Stimulated activated CD4-positive, alpha-beta T cell treated with anti-CD3 and anti-CD28 coated beads, Interleukin-2, amount 100 ng/mL, for 4 hours (primary cell): ENCODE results near the gene EEF1E1.
A peak's percentile ranks its signal among the peaks of the same experiment; 100 is the strongest.

ENCODE experiments used
- DNase-seq: peaks from one replicate; pipeline ENCODE4 v3.0.0-alpha.2; 2020; ENCODE audit warnings: low read depth

Gene EEF1E1

DNA sequence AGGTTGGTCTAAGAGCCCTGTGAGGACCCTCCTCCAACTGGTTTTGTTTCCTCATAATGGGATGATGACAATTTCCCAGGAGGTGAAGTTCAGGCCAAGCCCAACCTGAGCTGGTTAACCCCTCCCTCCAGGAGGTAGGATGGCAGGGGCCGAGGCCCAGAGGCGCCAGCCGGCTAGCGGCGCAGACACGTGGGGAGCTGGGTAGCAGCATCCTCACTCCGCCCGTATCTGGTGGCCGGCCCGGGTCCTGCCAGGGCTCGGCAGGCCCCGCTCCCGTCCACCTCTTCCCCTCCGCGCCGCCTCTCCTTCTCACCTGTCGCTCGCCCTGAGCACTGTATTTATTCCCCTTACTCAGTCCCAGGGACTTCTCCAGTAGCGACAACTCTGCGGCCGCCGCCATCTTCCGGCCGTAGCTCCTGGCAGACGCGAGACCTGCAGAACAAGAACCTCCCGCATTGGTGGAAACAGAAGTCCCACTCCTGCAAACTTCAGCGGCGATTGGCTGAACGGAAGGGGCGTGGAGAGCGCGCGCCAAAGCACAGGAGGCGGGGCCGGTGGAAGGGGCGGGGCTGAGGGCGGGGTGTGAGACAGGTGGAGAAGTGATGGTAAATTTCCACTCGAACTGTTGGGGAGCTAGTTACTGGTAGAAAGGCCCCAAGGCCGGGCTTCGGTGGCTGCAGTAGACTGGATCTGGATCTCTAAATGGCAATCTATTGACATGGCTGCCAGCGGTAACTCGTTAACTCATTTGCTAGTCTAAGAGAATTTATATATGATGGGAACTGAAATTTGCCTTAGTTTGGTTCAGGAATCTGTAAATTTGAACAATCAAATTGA, at the start of gene EEF1E1:
Gene EEF1E1, minus strand, starts transcription at position 427 of the 837 bp plus-strand sequence. Its CDS starts 27 bp downstream, at position 400.
- DNase-seq = peak; percentile 97

DNA sequence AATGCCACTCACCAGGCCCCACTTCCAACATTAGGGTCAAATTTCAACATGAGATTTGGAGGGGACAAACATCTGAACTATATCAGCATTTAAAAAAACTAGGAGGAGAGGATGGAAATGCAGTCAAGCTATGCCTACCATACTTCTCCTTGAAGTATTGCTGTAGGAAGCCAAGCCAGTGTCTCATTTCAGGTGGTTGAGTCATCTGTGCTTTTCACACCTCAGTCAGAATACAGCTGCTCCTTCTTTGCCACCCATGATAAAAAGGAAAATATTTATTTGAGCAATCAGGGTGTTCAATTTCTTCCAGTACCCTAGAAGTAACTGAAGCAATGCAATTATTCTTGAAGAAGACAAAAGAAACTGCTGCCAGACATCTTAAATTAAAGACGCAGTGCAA, 47.0 kb upstream of the EEF1E1 start:
- DNase-seq = no peak

DNA sequence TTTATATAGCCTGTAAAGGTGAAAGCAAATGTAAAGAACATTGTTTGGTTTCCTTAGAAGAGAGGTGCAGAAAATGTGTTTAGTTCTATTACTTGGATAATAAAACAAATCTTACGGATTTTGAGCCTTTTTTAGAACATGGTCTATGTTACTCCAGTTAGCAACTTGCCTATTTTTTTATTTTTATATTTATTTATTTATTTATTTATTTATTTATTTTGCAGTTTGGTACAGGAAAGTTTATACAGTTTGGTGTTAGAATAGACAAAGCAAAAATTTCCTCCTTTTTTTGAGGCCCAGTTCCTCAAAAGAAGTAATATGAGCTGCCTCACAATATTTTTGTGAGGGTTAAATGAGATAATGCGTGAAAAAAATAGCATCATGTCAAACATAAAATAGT, 41.6 kb upstream of the EEF1E1 start:
- DNase-seq = no peak

DNA sequence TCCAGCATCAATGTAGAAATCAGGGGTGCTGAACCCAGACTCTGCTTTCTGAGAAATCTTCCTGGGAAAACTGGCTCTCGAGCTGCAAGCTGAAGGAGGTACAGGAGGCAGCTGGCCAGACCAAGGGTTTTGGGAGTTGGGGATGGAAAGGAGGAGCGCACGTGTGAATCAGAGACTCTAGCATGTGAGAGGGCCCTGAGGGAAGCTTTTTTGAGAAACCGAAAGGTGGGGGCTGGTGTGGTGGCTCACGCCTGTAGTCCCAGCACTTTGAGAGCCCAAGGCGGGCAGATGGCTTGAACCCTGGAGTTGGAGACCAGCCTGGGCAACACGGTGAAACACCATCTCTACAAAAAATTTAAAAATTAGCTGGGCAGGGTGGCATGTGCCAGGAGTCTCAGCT, 37.1 kb upstream of the EEF1E1 start:
- no peak for DNase-seq

DNA sequence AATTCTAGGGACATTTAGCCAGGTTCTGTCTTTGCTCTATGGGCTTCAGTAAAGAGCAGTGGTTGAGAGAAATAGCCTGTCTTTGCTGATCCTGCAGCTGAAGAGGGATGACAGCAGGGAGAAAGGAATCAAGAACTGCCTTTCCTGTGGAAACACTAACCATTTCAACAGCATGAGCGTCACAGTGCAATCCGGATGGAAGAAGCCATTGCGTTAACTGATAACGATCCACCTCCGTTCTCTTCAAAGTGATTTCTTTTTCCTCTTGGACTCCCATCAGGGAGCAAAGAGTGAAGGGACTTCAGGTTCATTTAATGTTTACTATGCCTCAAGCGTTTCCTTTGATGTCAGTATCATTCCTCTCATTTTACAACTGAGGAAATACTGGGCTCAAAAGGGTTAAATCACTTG, 35.2 kb upstream of the EEF1E1 start:
- DNase-seq = no peak

DNA sequence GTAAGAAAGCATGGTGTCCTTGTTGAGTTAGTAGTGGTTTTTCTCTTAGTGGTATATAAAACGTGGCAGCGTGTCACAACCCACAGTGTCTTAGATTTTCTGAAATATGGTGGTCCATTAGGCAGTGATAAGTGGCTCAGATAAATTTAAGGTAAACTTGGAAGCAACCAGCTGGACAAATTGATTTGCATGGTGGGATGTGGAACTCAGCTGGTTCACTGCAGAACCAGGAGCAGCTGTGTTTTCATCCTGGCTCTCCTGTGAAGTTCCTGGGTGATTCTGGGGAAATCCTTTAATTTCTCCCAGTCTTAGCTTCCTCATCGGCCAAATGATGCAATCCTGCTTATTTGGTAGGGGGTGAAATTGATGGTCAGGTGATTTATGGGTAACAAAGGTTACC, 32.9 kb upstream of the EEF1E1 start:
- DNase-seq = no peak

DNA sequence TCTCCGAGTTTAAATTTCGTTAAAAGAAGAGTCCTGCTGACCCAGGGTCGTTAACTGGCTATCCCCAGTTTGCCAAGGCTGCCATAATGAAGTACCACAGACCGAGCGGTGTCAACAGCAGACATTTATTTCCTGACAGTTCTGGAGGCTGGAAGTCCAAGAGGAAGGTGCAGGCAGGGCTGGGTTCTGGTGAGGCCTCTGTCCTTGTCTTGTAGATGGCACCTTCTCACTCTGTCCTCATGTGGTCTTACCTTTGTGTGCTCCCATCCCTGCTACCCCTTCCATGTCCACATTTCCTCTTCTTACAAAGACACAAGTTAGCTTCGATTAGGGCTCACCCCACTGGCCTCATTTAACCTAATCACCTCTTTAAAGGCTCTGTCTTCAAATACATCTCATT, 29.8 kb upstream of the EEF1E1 start:
- DNase-seq = no peak

DNA sequence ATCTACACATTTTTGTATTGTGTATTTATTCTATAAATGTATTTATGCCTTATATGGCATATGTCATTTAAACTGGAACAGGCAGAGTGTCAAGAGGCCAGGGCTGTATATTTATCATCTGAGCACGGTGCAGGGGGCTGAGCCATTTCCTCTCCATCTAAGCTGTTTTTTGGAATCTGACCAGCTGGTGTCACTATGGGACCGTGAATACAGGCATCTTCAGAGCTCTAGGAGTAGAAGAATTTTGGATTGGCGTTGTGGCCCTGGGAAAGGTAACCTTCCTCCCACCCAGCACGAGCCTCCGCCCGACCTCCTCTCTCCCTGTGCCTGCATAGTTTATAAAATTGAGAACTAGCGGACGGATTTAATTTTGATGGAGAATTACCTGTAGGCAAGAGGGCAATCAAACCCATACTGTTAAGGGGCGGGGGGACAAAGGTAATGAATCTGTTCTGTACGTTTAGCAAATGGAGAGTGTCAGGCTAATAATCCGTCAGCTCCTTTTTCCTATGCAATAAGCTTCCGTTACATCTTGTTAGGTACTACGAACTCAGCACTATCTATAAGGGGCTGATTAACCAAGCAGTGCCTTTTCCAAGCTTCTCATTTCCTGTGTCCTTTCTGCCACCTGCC, 29.0 kb upstream of the EEF1E1 start:
- DNase-seq = no peak

DNA sequence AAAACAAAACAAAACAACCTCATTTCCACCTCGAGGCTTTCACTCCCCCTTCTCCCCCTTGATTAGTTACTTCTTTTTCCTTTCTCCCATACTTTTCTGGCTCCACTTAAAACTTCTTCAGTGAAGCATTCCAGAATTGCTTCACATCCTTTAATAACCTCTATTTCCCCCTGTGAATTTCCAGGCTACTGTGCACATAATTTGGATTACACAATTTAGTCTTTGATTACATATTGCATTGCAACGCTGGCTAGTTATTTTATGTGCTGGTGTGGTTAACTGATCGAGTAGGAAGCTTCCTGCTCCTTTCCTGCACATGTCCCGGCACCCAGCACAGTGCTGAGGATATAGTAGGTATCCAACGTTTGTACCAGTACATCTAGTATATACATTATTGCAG, 28.1 kb upstream of the EEF1E1 start:
- DNase-seq = no peak

DNA sequence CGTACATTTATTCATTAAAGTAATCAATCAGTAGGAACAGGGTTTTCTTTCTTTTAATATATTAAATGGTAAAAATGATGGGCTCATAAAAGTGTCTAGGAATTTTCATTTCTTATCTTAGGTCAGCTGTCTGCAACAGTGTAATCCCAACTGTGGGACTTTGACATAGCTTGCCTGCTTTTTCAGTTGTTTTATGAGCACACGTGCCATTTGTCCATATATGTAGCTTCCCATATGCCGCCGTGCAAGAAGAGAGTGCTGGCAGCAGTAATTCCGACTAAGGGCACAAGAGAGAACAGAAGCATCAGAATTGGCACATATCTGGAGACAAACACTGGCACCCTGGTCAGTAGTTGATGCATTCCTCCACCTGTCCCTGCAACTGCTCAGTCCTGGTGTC, 20.9 kb upstream of the EEF1E1 start:
- DNase-seq = no peak

DNA sequence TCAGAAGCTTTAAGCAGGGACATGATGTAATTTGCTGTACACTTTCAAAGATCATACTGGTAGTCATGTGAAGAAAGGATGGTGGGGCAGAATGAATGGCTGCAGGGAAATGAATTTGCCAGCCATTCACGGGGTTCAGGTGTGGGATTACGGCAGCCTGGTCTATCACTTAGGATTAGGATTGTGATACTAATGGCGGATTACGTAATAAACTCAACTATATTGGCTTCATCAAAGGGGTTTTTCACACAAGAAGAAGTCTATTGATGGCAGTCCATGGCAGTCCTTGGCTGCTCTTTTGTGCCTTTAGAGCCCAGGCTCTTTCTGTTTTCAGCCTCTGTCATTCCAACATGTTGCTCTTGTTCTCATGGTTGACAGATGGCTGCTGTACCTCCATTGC, 12.6 kb upstream of the EEF1E1 start:
- no peak for DNase-seq

DNA sequence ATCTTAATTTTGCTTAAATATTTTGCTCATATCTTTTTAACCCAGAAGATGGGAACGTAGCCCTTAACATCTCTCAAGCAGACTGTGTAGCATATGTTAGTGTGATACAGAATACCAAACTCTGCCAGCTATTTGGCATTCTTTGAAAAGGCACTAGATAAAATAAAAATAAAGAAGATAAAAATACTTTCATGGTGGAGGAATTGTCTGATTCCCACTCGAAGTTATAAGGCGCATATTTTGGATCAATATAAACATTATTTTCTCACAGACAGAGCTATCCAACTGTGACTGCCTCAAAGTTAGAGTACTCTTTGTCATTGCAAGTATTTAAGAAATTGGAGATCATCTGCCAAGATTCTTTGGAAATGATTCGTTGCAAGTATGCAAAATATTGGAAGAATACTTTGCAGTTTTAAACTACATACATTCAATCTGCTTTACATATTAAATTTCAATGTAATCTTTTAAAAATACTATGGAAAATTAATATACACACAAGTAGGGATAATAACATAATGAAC, 10.8 kb upstream of the EEF1E1 start:
- no peak for DNase-seq

DNA sequence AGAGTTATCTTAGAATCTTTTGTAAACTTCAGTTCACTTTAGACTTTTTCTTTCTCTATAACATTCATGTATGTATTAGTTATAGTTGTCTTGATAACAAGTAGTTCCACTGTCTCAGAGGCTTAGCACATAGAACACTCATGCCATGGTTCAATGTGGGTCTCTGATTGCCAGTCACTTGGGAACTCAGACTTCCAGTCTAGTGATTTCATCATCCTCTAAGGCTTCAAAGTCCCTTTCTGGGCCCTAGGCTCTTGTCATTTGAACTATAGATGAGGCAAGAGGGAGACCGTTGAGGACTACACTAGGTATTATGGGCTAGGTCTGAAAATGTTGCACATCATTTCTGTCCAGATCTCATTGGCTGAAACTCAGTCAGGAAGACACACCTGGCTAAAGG, 8.4 kb upstream of the EEF1E1 start:
- DNase-seq = no peak

DNA sequence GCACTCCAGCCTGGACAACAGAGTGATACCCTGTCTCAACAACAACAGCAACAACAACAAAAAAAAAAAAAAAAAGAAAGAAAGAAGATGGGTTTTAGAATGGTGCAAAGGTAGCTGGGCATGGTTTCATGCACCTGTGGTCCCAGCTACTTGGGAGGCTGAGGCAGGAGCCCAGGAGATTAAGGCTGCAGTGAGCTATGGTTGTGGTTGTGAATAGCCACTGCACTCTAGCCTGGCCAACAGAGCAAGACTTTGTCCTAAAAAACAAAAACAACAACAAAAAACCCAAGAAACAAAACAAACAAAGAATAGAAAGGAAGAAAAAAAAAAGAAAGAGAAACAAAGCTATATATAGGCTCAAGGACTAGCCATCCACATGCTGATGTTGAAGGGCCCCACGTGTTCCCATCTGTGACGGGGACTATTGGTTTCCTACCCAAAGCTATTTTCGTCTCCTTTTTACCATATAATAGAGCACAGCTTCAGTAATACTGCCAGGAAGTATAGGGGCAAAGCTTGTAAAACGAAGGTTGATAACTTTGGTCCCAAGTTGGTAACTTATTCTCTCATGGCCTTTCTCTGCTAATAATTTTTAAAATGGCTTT, 7.9 kb upstream of the EEF1E1 start:
- no peak for DNase-seq

DNA sequence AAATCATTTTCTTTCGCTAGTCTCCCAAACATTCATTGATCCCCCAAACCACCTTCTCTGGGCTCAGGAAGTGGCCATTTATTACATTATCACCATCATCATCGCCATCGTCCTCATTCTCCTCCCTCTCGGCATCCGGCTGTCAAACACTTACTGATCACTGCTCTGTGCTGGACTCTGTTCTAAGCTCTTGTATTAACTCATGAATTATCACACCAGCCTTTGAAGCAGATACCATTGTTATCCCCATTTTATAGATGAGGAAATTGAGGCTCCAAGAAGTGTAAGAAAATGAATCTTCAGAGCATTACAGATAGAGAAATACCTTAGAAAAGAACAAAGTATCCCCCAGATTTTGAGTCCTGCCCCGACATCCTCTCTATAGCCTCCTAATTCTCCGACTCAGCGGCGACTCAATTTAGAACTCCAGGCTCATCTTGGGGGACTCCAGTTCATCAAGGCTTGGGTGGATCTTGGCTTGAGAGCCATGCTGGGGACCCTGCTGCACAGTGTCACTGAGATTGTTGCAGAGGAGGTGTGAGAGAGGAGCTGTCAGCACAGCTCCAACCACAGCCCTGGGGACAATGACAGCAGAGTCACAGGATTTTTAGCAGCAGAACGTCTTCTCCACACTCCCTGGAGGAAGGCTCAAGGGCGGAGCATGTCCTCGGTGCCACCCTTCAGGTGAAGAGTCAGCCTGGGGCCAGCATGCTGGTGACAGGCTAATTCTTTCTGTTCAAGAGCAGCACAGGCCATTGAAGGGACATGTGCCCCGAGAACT, 6.6 kb upstream of the EEF1E1 start:
- DNase-seq = no peak

DNA sequence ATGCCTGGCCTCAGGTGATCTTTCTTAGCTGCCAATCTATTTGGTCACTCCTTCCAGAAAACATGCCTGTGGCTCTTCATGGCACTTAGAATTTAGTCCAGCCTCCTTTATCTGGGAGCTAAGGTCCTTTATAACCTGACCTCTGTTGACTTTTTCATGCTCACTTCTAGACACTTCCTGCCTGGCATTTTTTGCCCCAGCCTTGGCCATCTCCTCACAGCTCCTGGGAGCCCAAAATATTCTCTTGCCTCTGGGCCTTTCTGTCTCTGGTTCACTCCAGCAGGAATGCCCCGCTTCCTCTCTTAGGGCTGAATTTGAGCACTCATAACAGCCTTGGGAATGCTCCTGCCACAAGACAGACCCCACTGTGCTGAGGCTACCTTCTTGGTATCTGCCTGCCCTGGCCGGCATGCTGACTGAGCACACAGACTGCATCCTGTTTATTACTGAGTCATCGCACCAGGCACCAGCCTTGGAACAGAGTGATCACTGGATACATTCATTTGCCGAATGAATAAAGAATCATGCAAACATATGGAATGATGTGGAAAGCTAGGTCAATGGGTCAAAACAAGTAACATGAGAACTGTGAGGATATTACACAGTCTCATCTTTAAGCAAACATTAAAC, 5.8 kb upstream of the EEF1E1 start:
- no peak for DNase-seq

DNA sequence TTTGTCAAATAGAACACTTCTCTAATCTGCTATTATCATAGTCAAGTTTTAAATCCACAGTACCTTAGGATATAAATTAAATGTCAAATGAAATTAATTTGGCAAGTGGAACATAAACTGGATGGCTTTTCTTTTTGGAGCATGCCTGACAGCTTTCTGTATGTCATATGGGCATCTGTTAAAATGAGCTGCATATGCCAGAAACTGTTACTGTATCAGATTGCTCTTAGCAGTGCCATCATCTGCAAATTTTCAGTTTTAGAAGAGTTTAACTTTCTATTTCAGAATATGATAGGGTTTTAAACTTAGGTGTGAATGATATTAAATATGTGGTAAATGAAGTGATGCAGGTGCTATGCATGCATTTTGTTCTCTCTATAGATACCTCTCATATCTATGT, 3.4 kb upstream of the EEF1E1 start:
- DNase-seq = no peak

DNA sequence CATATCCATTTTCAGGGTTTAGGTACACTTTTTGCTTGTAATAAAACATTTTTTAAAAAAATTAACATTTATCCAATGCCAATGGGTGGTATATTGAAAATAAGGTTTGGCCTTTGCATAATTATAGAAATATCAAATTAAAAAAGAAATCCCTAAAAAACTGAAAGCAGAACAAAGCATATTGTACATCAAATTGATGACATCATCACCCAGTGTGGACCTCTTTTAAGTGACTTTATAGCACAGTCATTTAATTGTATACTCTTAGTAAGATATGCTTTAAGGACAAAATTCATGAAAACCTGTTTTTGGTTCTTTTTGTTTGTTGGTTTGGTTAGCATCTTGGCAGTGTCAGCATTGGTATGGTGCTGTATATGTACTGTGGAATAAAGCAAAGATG, 1.4 kb upstream of the EEF1E1 start:
- no peak for DNase-seq

DNA sequence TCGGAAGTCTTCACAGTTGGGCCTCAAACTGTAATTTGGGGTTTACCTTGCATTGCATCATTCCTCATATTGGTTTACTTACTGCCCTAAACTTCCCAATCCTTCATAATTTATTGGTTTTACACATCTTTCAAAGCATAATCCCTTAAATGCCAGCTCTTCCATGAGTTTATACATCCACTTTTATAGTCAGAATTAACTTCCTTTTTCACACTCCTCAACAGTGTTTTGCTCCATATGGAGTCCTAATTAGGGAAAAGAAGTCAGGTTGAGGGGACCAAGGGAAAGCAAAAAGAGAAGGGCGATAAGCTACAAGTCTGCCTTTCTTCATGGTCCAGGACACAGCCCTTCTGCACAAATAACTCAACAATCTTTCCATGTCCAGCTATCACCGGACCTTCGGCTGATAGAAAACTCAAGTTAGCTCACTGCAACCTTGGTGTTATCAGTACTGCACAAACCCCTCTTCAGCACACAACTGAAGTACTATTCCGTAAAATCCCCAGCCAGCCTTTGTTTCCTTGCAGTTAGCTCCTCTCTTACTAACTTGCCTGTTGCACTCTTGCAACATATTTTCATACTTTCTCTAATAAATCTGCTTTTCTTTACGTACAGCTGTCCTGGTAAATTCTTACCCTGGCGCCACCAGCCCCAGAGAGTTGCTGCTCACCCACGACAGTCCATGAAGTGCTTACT, 2.0 kb downstream of the EEF1E1 start:
- no peak for DNase-seq

DNA sequence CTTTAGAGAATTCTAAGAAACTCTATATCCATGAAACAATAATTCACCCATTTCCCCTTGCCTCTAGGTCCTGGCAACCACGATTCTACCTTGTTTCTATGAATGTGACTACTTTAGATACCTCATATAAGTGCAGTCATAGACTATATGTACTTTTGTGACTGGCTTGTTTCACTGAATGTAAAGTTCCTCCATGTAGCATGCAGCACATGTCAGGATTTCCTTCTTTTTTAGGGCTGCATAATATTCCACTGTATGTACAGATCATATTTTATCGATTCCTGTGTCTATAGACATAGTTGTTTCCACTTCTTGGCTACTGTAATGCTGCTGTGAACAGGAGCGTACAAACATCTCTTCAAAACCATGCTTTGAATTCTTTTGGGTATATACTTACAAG, 11.7 kb downstream of the EEF1E1 start:
- no peak for DNase-seq

DNA sequence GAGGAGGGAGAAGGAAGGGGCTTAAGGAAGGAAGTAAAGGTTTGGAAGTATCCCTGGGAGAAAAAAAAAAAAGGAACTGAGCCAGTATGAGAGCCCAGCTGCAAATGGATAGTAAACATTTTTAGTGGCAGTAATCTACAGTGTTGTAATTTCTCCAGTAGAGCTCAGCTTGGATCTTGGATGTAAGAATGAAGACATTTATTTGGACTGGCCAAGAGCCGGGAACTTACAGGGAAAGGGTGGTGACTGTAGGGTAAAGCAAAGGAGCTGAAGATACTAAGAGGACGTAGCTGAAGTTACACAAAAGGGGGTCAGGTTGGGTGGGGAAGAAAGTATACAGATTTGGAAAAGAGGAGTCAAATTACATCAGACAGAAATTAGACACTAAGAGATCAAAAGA, 13.5 kb downstream of the EEF1E1 start:
- no peak for DNase-seq
